Measurements from ENCODE around the gene MMAB.

DNA sequence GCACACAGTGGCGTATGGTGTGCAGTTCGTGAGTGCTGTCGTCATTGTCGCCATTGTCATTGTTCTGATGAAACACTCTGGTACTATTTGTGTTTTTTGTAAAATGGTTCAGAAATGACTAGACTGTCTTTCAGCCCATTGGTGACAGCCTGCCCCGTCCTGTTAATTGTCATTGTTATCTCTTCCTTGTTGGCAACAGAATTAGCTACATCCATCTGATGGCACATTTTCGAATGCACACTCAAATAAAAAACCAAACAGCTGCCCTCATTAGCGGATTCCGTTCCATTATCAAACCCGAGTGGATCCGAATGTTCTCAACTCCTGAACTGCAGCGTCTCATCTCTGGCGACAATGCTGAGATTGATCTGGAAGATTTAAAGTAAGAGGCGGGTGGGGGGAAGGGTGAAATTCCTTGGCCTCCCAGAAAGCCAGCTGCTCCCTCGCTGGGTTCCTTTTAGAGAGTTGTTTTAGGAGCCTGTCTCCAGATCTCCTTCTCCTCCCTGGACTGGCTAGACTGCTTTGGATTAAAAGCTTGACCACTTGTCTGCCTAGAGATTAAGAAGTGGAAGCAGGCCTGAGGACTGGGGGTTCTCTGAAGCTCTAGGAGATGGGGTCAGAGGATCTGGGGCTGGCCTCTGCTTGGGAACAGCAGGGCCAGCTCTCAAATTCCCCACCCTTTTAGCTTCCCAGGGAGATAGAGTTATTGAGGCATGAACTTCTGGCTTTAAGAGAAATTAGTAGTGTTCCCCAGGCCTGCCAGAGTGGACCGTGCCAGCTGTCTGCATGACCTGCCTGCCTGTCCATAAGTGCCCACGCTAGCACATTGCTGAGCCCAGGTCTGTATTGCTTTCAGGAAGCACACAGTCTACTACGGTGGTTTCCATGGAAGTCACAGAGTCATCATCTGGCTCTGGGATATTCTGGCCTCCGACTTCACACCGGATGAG lies 43.3 kb downstream of the MMAB start:
- TF ChIP-seq, protein P1, sequence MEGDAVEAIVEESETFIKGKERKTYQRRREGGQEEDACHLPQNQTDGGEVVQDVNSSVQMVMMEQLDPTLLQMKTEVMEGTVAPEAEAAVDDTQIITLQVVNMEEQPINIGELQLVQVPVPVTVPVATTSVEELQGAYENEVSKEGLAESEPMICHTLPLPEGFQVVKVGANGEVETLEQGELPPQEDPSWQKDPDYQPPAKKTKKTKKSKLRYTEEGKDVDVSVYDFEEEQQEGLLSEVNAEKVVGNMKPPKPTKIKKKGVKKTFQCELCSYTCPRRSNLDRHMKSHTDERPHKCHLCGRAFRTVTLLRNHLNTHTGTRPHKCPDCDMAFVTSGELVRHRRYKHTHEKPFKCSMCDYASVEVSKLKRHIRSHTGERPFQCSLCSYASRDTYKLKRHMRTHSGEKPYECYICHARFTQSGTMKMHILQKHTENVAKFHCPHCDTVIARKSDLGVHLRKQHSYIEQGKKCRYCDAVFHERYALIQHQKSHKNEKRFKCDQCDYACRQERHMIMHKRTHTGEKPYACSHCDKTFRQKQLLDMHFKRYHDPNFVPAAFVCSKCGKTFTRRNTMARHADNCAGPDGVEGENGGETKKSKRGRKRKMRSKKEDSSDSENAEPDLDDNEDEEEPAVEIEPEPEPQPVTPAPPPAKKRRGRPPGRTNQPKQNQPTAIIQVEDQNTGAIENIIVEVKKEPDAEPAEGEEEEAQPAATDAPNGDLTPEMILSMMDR (IDR thresholded peaks at IDR 0.05): no peak
- TF ChIP-seq POLR2A (IDR thresholded peaks at IDR 0.05): no peak
